ENCODE data around the gene NLRP5. TPM values are rescaled to one million over a fixed set of nuclear protein-coding genes. Genes with fewer than 3 reads are reported as not detected.

NLRP5 gene
- total RNA-seq, 4 donors from 2014 or later: not detected

DNA sequence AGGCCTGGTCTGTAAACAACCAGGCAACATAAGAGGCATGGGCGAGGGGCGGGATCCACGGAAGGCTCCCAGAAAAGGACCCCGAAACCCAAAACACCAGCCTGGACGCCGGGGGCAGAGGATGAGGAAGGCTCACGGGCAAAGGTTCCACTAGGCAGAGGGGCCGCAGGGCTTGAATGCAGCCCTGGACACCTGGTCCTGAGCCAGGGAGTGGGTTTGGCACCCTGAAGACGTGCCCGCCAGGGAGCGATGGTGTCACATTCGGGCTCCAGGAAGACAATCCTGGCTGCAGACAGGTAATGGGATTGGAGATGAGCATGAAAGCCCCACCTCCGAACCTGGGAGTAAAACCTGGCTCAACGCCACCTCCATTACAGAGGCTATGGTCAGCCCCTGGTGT lies 102.8 kb downstream of the NLRP5 start:
- Histone ChIP-seq H3K9me3 (no peaks in the 10 kb centered on the region), H3K4me3 (no peak overlapping the region), H3K4me1 (peaks cover 22 to 43% (median 36%) of the 10 kb centered on the region in 4 donors), H3K27me3 (no peaks in the 10 kb centered on the region), H3K27ac (replicated peaks in 1 of 4) (no peak overlapping the region), H3K36me3 (peaks cover 11 to 58% (median 35%) of the 10 kb centered on the region in 4 donors)
- no peak for DNase-seq (ENCODE audit: extremely low spot score)
- TF ChIP-seq POLR2AphosphoS5 (IDR thresholded peaks at IDR 0.05) (no peak), EP300 (IDR thresholded peaks at IDR 0.05) (no peak), POLR2A (IDR thresholded peaks at IDR 0.05; ENCODE audit: low read depth) (no peak)
- TF ChIP-seq, protein P1, sequence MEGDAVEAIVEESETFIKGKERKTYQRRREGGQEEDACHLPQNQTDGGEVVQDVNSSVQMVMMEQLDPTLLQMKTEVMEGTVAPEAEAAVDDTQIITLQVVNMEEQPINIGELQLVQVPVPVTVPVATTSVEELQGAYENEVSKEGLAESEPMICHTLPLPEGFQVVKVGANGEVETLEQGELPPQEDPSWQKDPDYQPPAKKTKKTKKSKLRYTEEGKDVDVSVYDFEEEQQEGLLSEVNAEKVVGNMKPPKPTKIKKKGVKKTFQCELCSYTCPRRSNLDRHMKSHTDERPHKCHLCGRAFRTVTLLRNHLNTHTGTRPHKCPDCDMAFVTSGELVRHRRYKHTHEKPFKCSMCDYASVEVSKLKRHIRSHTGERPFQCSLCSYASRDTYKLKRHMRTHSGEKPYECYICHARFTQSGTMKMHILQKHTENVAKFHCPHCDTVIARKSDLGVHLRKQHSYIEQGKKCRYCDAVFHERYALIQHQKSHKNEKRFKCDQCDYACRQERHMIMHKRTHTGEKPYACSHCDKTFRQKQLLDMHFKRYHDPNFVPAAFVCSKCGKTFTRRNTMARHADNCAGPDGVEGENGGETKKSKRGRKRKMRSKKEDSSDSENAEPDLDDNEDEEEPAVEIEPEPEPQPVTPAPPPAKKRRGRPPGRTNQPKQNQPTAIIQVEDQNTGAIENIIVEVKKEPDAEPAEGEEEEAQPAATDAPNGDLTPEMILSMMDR (IDR thresholded peaks at IDR 0.05): no peak
- 78% methylated on average over 14 of the region's 14 CpGs for WGBS
- intact Hi-C loops (cut with DNase I): no loop called here

DNA sequence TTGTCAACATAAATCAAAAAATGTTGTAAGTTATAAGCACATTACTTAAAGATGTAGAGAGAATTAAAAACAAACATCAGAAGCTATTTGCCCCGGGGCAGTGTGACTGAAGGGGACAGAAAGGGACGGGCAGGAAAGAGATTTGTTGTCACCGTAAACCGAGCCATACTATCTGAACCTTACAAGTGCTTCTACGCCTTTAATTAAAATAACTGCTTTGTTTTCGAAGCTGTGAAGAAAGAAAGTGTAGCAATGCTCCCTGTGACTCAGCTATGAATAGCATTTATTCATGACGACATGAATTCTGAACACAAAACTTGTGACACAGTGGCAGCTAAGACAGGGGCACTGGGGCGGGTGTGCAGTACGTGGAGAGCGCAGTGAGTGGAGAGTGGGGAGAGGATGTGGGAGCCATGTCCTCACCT lies 104.5 kb downstream of the NLRP5 start:
- peaks cover 11 to 62% (median 40%) of the 10 kb centered on the region in 4 donors for H3K36me3 ChIP-seq
- H3K27me3 ChIP-seq: no peaks in the 10 kb centered on the region
- DNase-seq (ENCODE audit: extremely low spot score): no peak
- no peak overlapping the region for H3K4me3 ChIP-seq
- H3K9me3 ChIP-seq: no peaks in the 10 kb centered on the region
- H3K27ac ChIP-seq (replicated peaks in 1 of 4): peak overlapping the region; percentile 46 to 62 (median 52)
- intact Hi-C loops (cut with DNase I): loop anchor here (5.0 kb wide), 1 partner anchor 81 kb away; no protein-coding TSS in a partner anchor
- TF ChIP-seq, protein P1 (IDR thresholded peaks at IDR 0.05): no peak
- TF ChIP-seq EP300 (IDR thresholded peaks at IDR 0.05): no peak
- peak; percentile 39 to 67 for TF ChIP-seq POLR2AphosphoS5 (IDR thresholded peaks at IDR 0.05)
- TF ChIP-seq POLR2A (IDR thresholded peaks at IDR 0.05; ENCODE audit: low read depth): no peak
- peaks cover 22 to 40% (median 33%) of the 10 kb centered on the region in 4 donors for H3K4me1 ChIP-seq
- WGBS: 70% methylated on average over 10 of the region's 10 CpGs

- Histone ChIP-seq H3K27ac (replicated peaks in 1 of 4) (peak overlapping the region; percentile 46 to 62 (median 52)), H3K4me1 (peaks cover 22 to 36% (median 32%) of the 10 kb centered on the region in 4 donors), H3K4me3 (no peak overlapping the region), H3K27me3 (no peaks in the 10 kb centered on the region), H3K9me3 (no peaks in the 10 kb centered on the region), H3K36me3 (peaks cover 11 to 59% (median 41%) of the 10 kb centered on the region in 4 donors)
- TF ChIP-seq EP300 (IDR thresholded peaks at IDR 0.05): no peak
- TF ChIP-seq POLR2A (IDR thresholded peaks at IDR 0.05; ENCODE audit: low read depth): no peak
- TF ChIP-seq, protein P1 (IDR thresholded peaks at IDR 0.05): no peak
- TF ChIP-seq POLR2AphosphoS5 (IDR thresholded peaks at IDR 0.05): no peak
- intact Hi-C loops (cut with DNase I): loop anchor here (5.0 kb wide), 1 partner anchor 80 kb away; no protein-coding TSS in a partner anchor
- 92% methylated on average over 38 of the region's 38 CpGs for WGBS
- DNase-seq (ENCODE audit: extremely low spot score): no peak
Measured at GRCh38 chr19:56091751-56092546, 105.4 kb downstream of the NLRP5 start.

DNA sequence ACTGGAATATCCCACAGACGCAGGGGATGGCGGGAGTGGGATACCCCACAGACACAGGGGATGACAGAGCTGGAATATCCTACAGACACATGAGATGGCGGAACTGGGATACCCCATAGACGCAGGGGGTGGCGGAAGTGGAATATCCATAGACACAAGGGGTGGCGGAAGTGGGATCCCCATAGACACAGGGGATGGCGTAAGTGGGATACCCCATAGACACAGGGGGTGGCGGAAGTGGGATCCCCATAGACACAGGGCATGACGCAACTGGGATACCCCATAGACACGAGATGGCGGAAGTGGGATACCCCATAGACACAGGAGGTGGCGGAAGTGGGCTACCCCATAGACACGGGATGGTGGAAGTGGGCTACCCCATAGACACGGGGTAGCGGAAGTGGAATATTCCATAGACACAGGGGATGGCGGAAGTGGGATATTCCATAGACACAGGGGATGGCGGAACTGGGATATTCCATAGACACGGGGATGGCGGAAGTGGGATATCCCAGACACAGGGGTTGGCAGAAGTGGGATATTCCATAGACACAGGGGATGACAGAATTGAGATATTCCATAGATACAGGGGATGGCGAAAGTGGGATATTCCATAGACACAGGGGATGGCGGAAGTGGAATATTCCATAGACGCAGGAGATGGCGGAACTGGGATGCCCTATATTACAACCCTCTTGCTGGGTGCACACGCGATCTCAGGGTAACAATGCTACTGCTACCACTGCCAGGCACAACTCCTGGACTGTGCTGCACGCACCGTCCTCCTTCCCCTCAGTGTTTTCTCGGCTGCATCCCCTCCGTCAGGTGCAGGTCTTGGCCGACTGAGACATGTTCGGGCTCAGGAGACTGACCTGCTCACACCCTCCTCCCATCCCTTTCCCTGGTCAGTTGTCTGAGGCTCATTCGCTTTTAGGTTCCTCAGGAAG lies 106.4 kb downstream of the NLRP5 start:
- H3K9me3 ChIP-seq: no peaks in the 10 kb centered on the region
- peaks cover 22 to 43% (median 36%) of the 10 kb centered on the region in 4 donors for H3K4me1 ChIP-seq
- H3K36me3 ChIP-seq: peaks cover 8 to 60% (median 39%) of the 10 kb centered on the region in 4 donors
- intact Hi-C loops (cut with DNase I): loop anchor here (5.0 kb wide), 1 partner anchor 79 kb away; no protein-coding TSS in a partner anchor
- TF ChIP-seq, protein P1 (IDR thresholded peaks at IDR 0.05): no peak
- TF ChIP-seq POLR2AphosphoS5 (IDR thresholded peaks at IDR 0.05) (no peak), POLR2A (IDR thresholded peaks at IDR 0.05; ENCODE audit: low read depth) (no peak), EP300 (IDR thresholded peaks at IDR 0.05) (no peak)
- H3K4me3 ChIP-seq: no peak overlapping the region
- H3K27ac ChIP-seq (replicated peaks in 1 of 4): no peak overlapping the region
- DNase-seq (ENCODE audit: extremely low spot score): no peak
- WGBS: 97% methylated on average over 32 of the region's 32 CpGs
- no peaks in the 10 kb centered on the region for H3K27me3 ChIP-seq

Measured in esophagus muscularis mucosa (tissue), 4 donors.